GM12801 (cell line): Measurements from ENCODE around the gene ACSF3.

Experiments used
- TF ChIP-seq, protein P1 (sequence below): IDR thresholded peaks from one replicate; pipeline ENCODE4 v1.5.1; 2011; ENCODE audit warnings: control low read depth; ENCODE audit not compliant: insufficient read length; ENCODE audit errors: extremely low read depth

The ACSF3 gene

DNA sequence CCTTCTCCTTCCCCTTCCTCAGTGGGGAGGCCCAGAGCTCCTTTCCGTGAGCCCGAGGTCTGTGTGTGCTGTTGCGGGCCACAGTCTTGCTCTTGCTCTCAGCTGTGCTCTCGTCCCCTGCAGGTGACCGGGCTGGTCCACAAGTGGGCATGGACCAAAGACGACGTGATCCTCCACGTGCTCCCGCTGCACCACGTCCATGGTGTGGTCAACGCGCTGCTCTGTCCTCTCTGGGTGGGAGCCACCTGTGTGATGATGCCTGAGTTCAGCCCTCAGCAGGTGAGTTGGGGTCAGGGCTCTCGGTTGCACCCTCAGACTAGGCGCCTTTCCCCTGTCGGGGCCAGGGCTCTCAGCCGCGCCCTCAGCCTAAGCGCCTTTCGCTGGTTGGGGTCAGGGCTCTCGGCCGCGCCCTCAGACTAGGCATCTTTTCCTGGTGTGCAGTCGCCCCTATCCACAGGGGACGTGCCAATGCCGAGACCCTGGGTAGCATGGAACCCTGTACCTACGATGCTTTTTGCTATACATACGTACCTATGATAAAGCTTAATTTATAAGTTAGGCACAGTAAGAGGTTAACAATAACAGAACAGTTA is 8.9 kb downstream of the ACSF3 start:
- TF ChIP-seq, protein P1, sequence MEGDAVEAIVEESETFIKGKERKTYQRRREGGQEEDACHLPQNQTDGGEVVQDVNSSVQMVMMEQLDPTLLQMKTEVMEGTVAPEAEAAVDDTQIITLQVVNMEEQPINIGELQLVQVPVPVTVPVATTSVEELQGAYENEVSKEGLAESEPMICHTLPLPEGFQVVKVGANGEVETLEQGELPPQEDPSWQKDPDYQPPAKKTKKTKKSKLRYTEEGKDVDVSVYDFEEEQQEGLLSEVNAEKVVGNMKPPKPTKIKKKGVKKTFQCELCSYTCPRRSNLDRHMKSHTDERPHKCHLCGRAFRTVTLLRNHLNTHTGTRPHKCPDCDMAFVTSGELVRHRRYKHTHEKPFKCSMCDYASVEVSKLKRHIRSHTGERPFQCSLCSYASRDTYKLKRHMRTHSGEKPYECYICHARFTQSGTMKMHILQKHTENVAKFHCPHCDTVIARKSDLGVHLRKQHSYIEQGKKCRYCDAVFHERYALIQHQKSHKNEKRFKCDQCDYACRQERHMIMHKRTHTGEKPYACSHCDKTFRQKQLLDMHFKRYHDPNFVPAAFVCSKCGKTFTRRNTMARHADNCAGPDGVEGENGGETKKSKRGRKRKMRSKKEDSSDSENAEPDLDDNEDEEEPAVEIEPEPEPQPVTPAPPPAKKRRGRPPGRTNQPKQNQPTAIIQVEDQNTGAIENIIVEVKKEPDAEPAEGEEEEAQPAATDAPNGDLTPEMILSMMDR: no peak

DNA sequence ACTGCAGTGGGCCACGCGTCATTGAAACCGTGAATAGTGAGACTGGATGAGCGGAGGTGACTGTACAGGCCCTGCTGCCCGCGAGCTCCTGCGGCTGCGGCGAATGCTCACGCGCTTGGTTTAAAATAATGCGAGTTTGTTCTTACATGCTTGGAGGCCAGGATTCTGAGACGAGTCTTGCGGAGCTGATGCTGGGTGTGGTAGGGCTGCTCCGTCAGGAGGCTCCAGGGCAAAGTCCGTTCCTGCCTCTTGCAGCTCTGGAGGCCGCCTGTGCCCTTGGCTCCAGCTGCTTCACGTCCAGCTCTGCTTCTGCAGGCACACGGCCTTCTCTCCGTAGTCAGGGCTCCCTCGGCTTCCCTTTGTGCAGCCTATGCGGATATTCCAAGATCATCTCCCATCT is 9.5 kb downstream of the ACSF3 start:
- TF ChIP-seq, protein P1: no peak

DNA sequence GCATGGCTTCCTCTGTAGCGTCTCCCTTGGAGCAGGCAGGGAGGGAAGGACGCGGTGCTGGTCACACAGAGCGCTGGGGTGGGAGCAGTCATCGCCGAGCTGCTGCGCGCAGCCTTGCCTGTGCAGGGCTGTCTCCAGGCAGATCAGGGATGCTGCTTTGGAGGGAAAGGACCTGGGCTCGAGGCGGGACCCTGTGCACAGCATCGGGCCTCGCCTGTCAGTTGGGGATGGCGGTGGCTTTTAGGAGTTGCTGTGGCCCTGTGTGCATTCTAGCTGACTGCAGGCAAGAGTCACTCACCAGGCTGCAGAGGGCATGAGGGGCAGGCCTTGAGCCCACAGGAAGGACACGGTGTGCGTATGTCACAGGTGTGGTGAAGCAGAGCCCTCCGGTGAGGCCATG is 10.1 kb downstream of the ACSF3 start:
- TF ChIP-seq, protein P1: no peak

DNA sequence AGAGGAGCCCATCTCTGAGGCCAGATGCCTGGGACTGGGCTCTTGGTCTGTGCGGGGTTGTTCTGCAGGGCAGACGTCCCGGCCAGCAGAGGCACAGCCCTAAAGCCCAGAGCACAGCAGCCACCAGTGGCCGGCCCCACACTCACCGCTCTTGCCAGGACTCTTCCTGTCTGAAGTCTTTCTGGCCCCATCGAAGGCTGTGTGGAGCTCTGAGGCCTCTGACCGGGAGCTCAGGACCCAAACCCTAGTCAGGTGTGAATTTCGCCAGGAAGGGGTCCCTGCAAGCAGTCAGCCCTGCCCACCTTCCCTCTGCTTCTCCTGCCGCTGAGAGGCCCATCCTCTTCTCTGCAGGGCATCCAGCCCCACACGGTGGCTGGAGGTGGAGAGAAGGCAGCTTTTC is 10.7 kb downstream of the ACSF3 start:
- TF ChIP-seq, protein P1: no peak

DNA sequence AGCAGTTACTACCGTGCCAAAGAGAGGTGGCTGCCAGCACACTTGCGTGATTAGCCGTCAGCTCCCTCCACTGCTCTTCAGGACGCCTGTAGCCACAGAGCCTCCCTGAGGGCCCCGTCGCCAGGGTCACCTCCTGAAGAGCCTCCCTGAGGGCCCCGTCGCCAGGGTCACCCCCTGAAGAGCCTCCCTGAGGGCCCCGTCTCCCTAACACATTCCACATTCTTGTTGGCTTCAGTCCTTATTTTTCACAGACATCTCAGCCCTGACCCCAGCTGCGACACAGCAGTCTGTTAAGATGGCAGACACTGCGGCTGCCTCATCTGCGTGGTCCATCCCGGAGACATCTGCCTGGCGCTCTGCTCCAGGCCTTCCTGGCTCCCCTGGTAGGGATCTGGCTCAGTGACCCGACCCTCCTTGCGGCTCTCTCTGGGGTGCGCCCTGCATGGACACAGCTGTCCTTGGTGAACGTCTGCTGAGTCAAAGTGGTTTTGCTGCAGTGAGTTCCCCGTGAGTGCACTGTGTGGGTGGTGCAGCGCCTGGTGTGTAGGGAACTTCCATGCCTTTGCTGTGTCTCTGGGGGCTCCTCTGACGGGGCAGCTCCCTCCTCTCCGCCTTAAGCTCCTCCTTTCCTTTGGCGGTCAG is 11.4 kb downstream of the ACSF3 start:
- TF ChIP-seq, protein P1: no peak

DNA sequence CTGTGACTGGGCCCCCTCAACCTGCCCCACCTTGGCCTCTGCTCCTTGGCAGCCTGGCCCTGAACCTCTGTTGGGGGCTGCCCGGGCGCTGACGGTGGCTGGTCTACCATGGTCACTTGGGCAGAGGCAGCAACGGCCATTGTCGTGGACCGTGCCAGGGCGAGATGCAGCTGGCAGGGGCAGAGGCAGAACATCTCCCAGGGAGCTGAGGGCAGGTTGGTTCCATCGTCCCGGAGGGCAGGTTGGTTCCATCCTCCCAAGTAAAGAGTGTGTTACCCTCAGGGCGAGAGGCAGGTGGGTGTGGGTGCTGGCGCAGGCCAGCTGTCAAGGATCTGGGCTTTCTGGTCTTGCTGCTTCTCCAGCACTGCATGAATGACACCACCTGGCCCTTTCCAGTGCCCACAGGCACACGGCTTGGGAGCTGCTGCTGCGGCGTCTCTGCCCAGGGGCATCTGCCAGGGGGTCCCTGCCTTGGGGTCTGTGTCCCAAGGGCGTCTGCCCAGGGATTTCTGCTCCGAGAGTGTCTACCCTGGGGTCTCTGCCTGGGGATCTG is 12.0 kb downstream of the ACSF3 start:
- TF ChIP-seq, protein P1: no peak

DNA sequence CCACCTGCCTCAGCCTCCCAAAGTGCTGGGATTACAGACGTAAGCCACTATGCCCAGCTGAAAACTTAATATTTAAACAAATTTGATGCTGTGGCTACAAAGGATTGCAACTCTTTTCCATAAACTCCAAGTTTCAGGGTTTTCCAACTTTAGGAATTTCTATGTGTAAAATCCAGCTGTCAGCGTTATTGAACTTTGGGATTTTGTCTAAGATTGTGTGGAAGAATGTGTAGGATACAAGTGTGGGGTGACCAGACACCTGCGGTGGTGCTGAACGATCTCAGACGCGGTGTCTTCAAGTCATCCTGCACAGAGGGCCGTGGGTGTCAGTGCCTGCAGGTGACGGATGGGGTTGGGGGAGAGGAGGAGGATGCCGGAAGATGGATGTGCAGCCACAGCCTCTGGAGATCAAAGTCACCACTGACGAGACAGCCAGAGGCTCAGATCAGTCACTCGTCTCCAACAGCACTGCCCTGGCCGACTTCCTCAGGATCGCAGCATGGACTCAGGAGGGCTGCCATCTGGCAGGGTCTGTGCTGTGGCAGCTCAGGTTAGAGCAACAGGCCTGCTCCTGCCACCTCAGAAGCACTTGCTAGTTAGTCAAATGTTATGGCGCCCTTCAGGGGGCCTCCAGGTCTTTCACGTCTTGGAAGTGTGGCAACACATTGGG is 13.0 kb downstream of the ACSF3 start:
- TF ChIP-seq, protein P1: no peak
